Right lobe of liver (tissue), 6 donors: ENCODE measurements around the gene HMOX2. TPM values are rescaled to one million over a fixed set of nuclear protein-coding genes. Genes with fewer than 3 reads are reported as not detected.

Source experiments
- ATAC-seq, 4 donors: fragments of 200-7000 bp; cut with Tn5 transposase; one replicate each; pipeline ENCODE4 v1.9.1; 2020; ENCODE audit warnings: mild to moderate bottlenecking in 4 of 4, moderate library complexity in 4 of 4
- DNase-seq, 3 donors: peaks; one replicate each; pipeline ENCODE4 v3.0.0-alpha.2; 2020
- H3K27ac ChIP-seq, 3 donors: fragments of 200-600 bp; one replicate each; pipeline ENCODE4 v1.8.0; 2022
- H3K27me3 ChIP-seq, 2 donors: fragments of 200-600 bp; one replicate each; pipeline ENCODE4 v1.8.0; 2022
- H3K36me3 ChIP-seq, 4 donors: fragments of 200-600 bp; sonication (generic) in 1 of 4; one replicate each; pipeline versions ENCODE4 v1.5.1 to v1.8.0; 2017 to 2022; ENCODE audit warnings: control low read depth in 1 of 4
- H3K4me1 ChIP-seq, 4 donors: fragments of 200-600 bp; sonication (generic) in 1 of 4; one replicate each; pipeline versions ENCODE4 v1.5.1 to v1.8.0; 2017 to 2022; ENCODE audit warnings: control low read depth in 1 of 4
- H3K4me3 ChIP-seq, 3 donors: fragments of 200-600 bp; one replicate each; pipeline ENCODE4 v1.8.0; 2022
- H3K9me3 ChIP-seq, 4 donors: fragments of 200-600 bp; sonication (generic) in 1 of 4; one replicate each; pipeline versions ENCODE4 v1.5.1 to v1.8.0; 2017 to 2022; ENCODE audit warnings: control low read depth in 1 of 4
- CTCF ChIP-seq, 4 donors: fragments of 200-600 bp in 3 of 4; fragments of 450-650 bp in 1 of 4; IDR thresholded peaks; one replicate each; pipeline versions ENCODE4 v1.5.1 to v1.8.0; 2016 to 2022; ENCODE audit warnings: antibody characterized with exemption in 4 of 4, mild to moderate bottlenecking in 2 of 4
- POLR2A ChIP-seq: fragments of 450-650 bp; IDR thresholded peaks from one replicate; pipeline ENCODE4 v1.6.1; 2017; ENCODE audit warnings: antibody characterized with exemption, mild to moderate bottlenecking
- WGBS: methylation state at CpG from one replicate; pipeline ENCODE4 v1.1.6; 2018; ENCODE audit warnings: low coverage, low lambda C conversion rate; ENCODE audit not compliant: insufficient coverage; ENCODE audit errors: missing lambda C conversion rate; 5-methylcytosine and 5-hydroxymethylcytosine counted together
- intact Hi-C, 2 donors: fragments of 100-400 bp; cut with DNase I; formaldehyde crosslinking; loops; one replicate each; pipeline versions ENCODE4 v1.11.2 to v1.14.1; 2022
- long read RNA-seq: library from polyadenylated mRNA; unstranded; transcript quantifications from one replicate; pipeline ENCODE4 v2.0.0, GENCODE V29; 2019
- total RNA-seq, 6 experiments: library from RNA; depleted of rRNA in 2 of 6; stranded (reverse); fragments of >200 nt in 2 of 6; fragmentation: NEBNext Ultra II Directional in 3 of 6; extraction: Animal tissue kit (Norgen Biotek cat#: 25700) in 3 of 6; gene quantifications; one replicate each; pipeline versions ENCODE4 v1.1.0 to v1.2.4, GENCODE V29; 2016 to 2023
- donor health status: DM: no; HTN: yes; CAD: no.
- donor health status: DM: no; HTN: no; CAD: no.
- donor health status: DM: no; HTN: no; CAD: no.
- donor health status: DM: no; HTN: yes; CAD: no.
- donor health status: DM: no; HTN: yes; CAD: no.

The HMOX2 gene
- total RNA-seq: 10 to 100 TPM; 39.7 to 74.7 (median 55.4) TPM
- long read RNA-seq, transcript HMOX2-208 (6 exons, 2,147 nt): major isoform, 16 of 23 reads
- long read RNA-seq, partial matches to known transcripts: 4 of 23 reads
- long read RNA-seq, other reads (novel, unspliced or antisense): 0 of 23 reads

- Histone ChIP-seq H3K36me3 (no peaks in the 10 kb centered on the region), H3K27me3 (no peaks in the 10 kb centered on the region), H3K4me1 (peaks cover 0 to 23% (median 10%) of the 10 kb centered on the region in 4 donors), H3K9me3 (no peaks in the 10 kb centered on the region), H3K27ac (peak within 1 kb of the TSS; percentile 73 to 91 (median 81)), H3K4me3 (peak within 1 kb of the TSS; percentile 88 to 100 (median 94))
- peak; percentile 99 for TF ChIP-seq POLR2A
- TF ChIP-seq CTCF (IDR thresholded peaks at IDR 0.05): peak in 3 of 4 donors; percentile 31 to 58 (median 45)
- DNase-seq (peak; percentile 95 to 97 (median 96)), ATAC-seq (peak; percentile 90 to 96 (median 94))
- intact Hi-C loops: no loop called here
- WGBS: 34% methylated on average over 17 of the region's 70 CpGs
Observed at GRCh38 chr16:4475880-4476788, at the start of gene HMOX2. Gene HMOX2 (plus strand): TSS chr16:4476398. CDS start chr16:4505525, 29,127 bp downstream.

- 79% methylated on average over 11 of the region's 12 CpGs for WGBS
- H3K4me3 ChIP-seq: peak overlapping the region; percentile 79 to 97 (median 94)
- no peaks in the 10 kb centered on the region for H3K27me3 ChIP-seq
- H3K36me3 ChIP-seq: peaks cover 0 to 3% (median under 1%) of the 10 kb centered on the region in 4 donors
- intact Hi-C loops: no loop called here
- TF ChIP-seq CTCF (IDR thresholded peaks at IDR 0.05) (no peak), POLR2A (no peak)
- ATAC-seq (no peak), DNase-seq (no peak)
- H3K4me1 ChIP-seq: peaks cover 0 to 13% (median 7%) of the 10 kb centered on the region in 4 donors
- H3K27ac ChIP-seq: peak overlapping the region in 2 of 3 donors; percentile 95 to 97
- H3K9me3 ChIP-seq: no peaks in the 10 kb centered on the region
Observed at GRCh38 chr16:4426722-4427372, 49.4 kb upstream of the HMOX2 start.

GRCh38 chr16:4428500-4428899 is 47.7 kb upstream of the HMOX2 start:
- intact Hi-C loops: no loop called here

More at GRCh38 chr16:4428500-4428899, 47.7 kb upstream of the HMOX2 start:
- H3K36me3 ChIP-seq: peaks cover 0 to 5% (median under 1%) of the 10 kb centered on the region in 4 donors
- H3K27me3 ChIP-seq: no peaks in the 10 kb centered on the region
- TF ChIP-seq POLR2A (no peak), CTCF (IDR thresholded peaks at IDR 0.05) (no peak)
- H3K27ac ChIP-seq: no peak overlapping the region
- no peak for DNase-seq
- H3K4me3 ChIP-seq: no peak overlapping the region
- peaks cover 0 to 13% (median 7%) of the 10 kb centered on the region in 4 donors for H3K4me1 ChIP-seq
- H3K9me3 ChIP-seq: no peaks in the 10 kb centered on the region
- 99% methylated on average over 7 of the region's 7 CpGs for WGBS
- ATAC-seq: no peak
